ENCODE results near the gene PERCC1. TPM values are rescaled to one million over a fixed set of nuclear protein-coding genes. Genes with fewer than 3 reads are reported as not detected.

Gene PERCC1
- total RNA-seq, 1 donor from 2014 or later, result not detected

- no peaks in the 10 kb centered on the region for H3K36me3 Mint-ChIP-seq (ENCODE audit: unreplicated experiment)
- no peak overlapping the region for H3K4me3 Mint-ChIP-seq (ENCODE audit: unreplicated experiment)
- DNase-seq (ENCODE audit: extremely low spot score, unreplicated experiment), result no peak
- no peaks in the 10 kb centered on the region for H3K9me3 Mint-ChIP-seq (ENCODE audit: unreplicated experiment)
- no peaks in the 10 kb centered on the region for H3K27me3 Mint-ChIP-seq (ENCODE audit: unreplicated experiment)
- TF ChIP-seq CTCF (IDR thresholded peaks at IDR 0.05), result no peak
- H3K4me1 Mint-ChIP-seq (ENCODE audit: unreplicated experiment), result no peaks in the 10 kb centered on the region
- H3K27ac Mint-ChIP-seq (ENCODE audit: unreplicated experiment), result no peak overlapping the region
Observed at GRCh38 chr16:1427473-1428461, 3.1 kb upstream of the PERCC1 start.

GRCh38 chr16:1428511-1428910, 2.4 kb upstream of the PERCC1 start:
- TF ChIP-seq CTCF (IDR thresholded peaks at IDR 0.05), result no peak
- no peaks in the 10 kb centered on the region for H3K9me3 Mint-ChIP-seq (ENCODE audit: unreplicated experiment)
- no peak overlapping the region for H3K27ac Mint-ChIP-seq (ENCODE audit: unreplicated experiment)
- no peak overlapping the region for H3K4me3 Mint-ChIP-seq (ENCODE audit: unreplicated experiment)
- H3K36me3 Mint-ChIP-seq (ENCODE audit: unreplicated experiment), result no peaks in the 10 kb centered on the region
- H3K4me1 Mint-ChIP-seq (ENCODE audit: unreplicated experiment), result no peaks in the 10 kb centered on the region
- DNase-seq (ENCODE audit: extremely low spot score, unreplicated experiment), result no peak
- H3K27me3 Mint-ChIP-seq (ENCODE audit: unreplicated experiment), result no peaks in the 10 kb centered on the region

- TF ChIP-seq CTCF (IDR thresholded peaks at IDR 0.05), result no peak
- no peaks in the 10 kb centered on the region for H3K27me3 Mint-ChIP-seq (ENCODE audit: unreplicated experiment)
- no peak overlapping the region for H3K4me3 Mint-ChIP-seq (ENCODE audit: unreplicated experiment)
- no peaks in the 10 kb centered on the region for H3K36me3 Mint-ChIP-seq (ENCODE audit: unreplicated experiment)
- no peaks in the 10 kb centered on the region for H3K9me3 Mint-ChIP-seq (ENCODE audit: unreplicated experiment)
- H3K27ac Mint-ChIP-seq (ENCODE audit: unreplicated experiment), result no peak overlapping the region
- no peaks in the 10 kb centered on the region for H3K4me1 Mint-ChIP-seq (ENCODE audit: unreplicated experiment)
- no peak for DNase-seq (ENCODE audit: extremely low spot score, unreplicated experiment)
Observed at GRCh38 chr16:1429012-1429411, 1.9 kb upstream of the PERCC1 start.

- no peak for DNase-seq (ENCODE audit: extremely low spot score, unreplicated experiment)
- Mint-ChIP-seq H3K4me3 (ENCODE audit: unreplicated experiment) (no peak overlapping the region), H3K36me3 (ENCODE audit: unreplicated experiment) (no peaks in the 10 kb centered on the region), H3K9me3 (ENCODE audit: unreplicated experiment) (no peaks in the 10 kb centered on the region), H3K4me1 (ENCODE audit: unreplicated experiment) (no peaks in the 10 kb centered on the region), H3K27me3 (ENCODE audit: unreplicated experiment) (no peaks in the 10 kb centered on the region), H3K27ac (ENCODE audit: unreplicated experiment) (no peak overlapping the region)
- TF ChIP-seq CTCF (IDR thresholded peaks at IDR 0.05), result no peak
Observed at GRCh38 chr16:1429631-1430030, 1.2 kb upstream of the PERCC1 start.

- Mint-ChIP-seq H3K4me1 (ENCODE audit: unreplicated experiment) (no peaks in the 10 kb centered on the region), H3K27ac (ENCODE audit: unreplicated experiment) (no peak overlapping the region), H3K36me3 (ENCODE audit: unreplicated experiment) (no peaks in the 10 kb centered on the region), H3K27me3 (ENCODE audit: unreplicated experiment) (no peaks in the 10 kb centered on the region), H3K4me3 (ENCODE audit: unreplicated experiment) (no peak overlapping the region), H3K9me3 (ENCODE audit: unreplicated experiment) (no peaks in the 10 kb centered on the region)
- no peak for TF ChIP-seq CTCF (IDR thresholded peaks at IDR 0.05)
- no peak for DNase-seq (ENCODE audit: extremely low spot score, unreplicated experiment)
Observed at GRCh38 chr16:1430214-1430758, 592 bp upstream of the PERCC1 start.

Measured in osteocyte (in vitro differentiated cells).